GM12864 (cell line): Measurements from ENCODE around the gene WFS1.

Source experiments
- DNase-seq: peaks from one replicate; pipeline ENCODE4 v3.0.0-alpha.2; 2011; ENCODE audit warnings: low read depth
- H3K4me3 ChIP-seq: 2 replicates; pipeline ENCODE4 v1.5.1; 2011; ENCODE audit warnings: mild to moderate bottlenecking, low read depth, low read length, control low read depth
- TF ChIP-seq, protein P1 (sequence below): IDR thresholded peaks from 2 replicates; pipeline ENCODE4 v1.5.1; 2011; ENCODE audit warnings: low read depth, mild to moderate bottlenecking, moderate library complexity, low read length, control low read depth, inconsistent platforms; ENCODE audit errors: missing control alignments

Gene WFS1

DNA sequence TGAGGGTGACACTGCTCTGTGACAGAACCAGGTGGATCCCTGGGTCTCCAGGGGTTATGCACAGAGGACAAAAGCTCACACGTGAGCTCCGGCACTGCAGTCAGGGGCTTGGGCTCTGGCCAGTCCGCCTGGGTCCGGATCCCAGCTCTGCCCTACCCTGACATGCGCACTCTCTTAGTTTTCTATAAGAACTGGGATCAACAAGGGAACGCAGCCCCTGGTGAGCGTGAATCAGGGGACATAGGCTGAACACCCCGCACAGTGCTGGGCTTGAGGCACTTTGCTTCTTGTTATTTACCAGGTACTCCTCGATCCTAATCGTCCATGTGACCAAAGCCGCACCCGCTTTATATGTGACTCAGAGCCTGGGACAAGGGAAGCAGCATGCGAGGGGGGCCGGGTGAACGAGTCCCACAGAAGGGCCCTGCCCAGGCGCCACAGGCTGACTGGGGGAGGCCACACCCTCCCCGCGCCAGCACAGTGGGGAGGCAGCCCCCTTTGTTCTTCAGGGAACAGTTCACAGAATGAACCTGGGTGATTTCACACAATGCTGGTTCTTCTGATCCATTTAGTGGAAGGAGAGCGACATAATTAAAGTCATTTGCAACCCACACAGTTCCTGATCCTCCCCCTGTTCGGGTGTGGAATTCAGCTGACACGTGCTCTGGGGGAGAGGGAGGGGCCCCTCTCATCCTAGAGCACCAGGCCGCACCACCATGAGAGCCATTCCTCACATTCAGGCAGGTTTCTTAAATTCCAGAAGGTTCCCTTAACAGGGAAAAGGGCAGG is 55.5 kb downstream of the WFS1 start:
- no peak for DNase-seq
- TF ChIP-seq, protein P1, sequence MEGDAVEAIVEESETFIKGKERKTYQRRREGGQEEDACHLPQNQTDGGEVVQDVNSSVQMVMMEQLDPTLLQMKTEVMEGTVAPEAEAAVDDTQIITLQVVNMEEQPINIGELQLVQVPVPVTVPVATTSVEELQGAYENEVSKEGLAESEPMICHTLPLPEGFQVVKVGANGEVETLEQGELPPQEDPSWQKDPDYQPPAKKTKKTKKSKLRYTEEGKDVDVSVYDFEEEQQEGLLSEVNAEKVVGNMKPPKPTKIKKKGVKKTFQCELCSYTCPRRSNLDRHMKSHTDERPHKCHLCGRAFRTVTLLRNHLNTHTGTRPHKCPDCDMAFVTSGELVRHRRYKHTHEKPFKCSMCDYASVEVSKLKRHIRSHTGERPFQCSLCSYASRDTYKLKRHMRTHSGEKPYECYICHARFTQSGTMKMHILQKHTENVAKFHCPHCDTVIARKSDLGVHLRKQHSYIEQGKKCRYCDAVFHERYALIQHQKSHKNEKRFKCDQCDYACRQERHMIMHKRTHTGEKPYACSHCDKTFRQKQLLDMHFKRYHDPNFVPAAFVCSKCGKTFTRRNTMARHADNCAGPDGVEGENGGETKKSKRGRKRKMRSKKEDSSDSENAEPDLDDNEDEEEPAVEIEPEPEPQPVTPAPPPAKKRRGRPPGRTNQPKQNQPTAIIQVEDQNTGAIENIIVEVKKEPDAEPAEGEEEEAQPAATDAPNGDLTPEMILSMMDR: no peak
- H3K4me3 ChIP-seq: no peak overlapping the region

DNA sequence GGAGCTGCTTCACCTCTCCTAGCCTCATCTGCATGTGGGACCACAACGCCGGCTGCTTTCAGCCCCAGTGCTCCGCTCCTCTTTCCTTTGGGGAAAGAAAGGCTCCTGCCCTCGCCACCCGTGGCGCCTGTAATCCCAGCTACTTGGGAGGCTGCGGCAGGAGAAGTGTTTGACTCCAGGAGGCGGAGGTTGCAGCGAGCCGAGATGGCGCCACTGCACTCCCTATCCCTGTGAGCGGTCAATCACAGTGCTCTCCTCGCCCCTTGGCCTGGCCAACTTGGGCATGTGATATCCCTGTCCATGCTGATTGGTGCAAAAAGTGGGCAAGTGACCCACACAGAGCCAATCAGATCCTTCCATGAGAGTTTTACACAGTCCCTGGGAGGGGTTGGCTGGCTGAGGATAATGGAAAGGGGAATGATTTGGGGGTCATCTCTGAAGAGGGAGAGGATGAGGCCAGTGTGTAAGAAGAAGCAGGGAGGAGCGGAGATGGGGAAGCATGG is 56.2 kb downstream of the WFS1 start:
- no peak overlapping the region for H3K4me3 ChIP-seq
- TF ChIP-seq, protein P1: no peak
- DNase-seq: no peak

DNA sequence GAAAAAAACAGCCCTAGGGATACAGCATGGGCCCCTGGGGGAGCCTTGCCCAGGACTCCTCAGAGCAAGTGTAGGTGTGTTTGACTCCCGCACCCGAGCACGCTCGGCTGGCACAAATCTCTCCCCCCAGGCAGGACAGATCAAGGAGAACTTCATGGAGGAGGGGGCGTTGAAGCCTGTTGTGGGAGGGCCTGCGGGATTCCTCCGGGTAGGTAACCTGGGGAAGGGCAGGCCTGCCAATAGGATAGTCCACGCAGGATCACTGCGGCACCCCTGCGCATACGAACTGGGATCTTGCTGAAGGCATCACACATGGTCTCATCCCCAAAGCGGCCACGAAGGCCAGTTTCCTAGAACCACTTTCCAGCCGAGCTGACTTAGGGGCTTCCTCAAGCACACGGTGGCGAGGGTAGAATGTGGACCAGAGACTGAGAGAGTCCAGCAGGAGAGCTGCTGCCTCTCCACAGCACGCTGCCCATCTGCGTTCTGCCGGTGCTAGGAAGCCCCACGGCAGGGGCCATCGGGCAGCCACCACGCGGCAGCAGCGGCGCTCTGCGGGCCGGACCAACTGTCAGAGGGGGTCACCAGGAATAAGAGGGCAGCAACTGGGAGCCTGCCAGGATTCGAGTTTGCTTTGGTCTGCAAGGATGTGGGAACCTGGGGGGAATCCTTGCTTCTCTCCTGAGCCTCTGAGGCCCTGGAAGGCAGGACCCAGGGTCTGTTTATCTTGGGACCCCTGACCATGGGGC is 56.8 kb downstream of the WFS1 start:
- H3K4me3 ChIP-seq: no peak overlapping the region
- DNase-seq: no peak
- TF ChIP-seq, protein P1: no peak

DNA sequence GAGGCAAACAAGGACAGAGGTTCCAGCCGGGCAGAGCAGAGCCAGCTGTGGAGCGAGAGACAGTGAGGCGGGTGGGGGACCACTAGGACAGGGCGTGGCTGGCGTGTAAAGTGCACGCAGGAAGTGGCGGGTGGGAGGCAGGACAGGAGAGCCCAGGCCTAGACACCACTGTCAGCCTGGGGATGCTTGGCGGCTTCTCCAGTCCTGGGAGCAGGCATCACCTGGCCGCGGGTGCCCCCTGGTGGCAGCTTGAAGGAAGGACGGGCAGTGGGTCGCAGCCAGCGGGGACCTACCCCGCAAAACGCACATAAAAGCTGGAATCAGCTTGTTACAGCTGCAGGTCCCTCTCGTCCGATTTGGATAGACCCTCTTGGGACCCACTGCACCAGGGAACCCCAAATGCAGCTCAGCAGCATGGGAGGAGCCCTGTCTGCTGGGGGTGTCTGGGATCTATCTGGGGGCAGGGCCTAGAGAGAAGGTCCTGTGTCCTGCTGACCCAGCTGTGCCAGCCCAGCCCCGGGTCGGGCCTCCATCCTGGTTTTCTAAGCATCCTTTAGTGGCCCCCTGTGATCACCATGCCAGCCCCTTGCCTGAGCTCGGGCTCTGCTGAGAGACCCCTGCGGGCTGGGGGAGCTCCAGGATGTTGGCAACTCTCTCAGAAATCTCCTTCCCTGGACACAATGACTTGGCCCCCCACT is 57.7 kb downstream of the WFS1 start:
- no peak overlapping the region for H3K4me3 ChIP-seq
- TF ChIP-seq, protein P1: peak; percentile 94
- DNase-seq: no peak

DNA sequence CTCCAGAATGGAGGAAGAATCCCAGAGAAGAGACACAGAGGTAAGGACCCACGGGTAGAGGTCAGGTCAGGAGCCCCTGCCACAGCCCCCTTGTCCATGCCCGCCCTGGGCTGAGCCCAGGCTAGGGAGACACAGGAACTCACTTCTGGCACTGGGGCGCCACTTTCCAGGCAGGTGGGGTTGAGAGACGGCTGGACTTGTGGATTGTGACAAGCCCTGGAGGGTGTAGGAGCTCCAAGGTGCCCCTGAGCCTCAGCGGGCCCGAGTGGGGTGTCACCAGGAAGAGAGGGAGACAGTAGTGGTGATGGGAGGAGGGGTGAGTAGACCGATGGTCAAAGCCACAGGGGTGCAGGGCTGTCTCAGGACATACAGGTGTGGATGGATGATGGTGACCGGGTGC is 58.9 kb downstream of the WFS1 start:
- H3K4me3 ChIP-seq: no peak overlapping the region
- TF ChIP-seq, protein P1: no peak
- no peak for DNase-seq

DNA sequence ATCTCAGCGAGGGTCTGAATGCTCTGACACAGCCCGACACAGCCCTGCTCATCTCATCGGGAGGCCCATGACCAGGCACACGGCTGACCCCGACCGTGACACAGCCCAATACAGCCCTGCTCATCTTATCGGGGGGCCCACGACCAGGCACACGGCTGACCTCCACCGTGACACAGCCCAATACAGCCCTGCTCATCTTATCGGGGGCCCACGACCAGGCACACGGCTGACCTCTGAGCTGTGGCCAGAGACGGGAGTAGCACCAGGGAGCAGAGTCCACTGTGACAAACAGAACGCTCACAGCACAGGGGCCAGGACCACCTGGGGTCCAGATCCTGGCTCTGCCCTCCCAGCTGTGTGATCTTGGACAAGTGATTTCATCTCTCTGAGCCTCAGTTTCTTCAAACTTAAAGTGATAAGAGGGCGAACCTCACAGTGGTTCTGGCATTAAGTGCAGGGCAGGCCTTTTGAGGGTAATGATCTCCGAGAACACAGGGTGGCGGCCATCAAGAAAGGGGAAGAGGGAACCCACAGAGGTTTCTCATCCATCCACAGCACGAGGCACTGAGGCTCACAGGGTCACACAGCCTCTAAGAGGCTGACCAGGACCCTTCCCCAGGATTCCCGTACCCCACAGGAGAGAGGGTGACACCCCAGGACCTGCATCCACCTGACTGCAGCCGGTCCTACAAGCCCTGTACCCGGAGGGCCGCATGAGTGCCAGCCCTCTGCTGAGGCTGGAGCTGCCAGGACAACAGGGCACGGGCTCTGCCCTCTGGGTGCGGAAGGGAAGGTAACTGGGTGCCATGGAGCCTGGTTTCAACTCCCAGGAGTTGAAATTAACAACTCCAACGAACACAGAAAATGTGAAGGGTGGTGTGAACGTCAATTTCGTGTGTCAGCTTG is 60.1 kb downstream of the WFS1 start:
- DNase-seq: no peak
- TF ChIP-seq, protein P1: no peak

More for the DNA sequence above, 60.1 kb downstream of the WFS1 start:
- no peak overlapping the region for H3K4me3 ChIP-seq
